HCEC 1CT (cell line): Measurements from ENCODE around the gene MEIOC.
"Not testable (repeated sequence)": the region's sequence is repeated elsewhere in the genome, so short reads cannot be mapped to it uniquely, and the experiment has no call there.

Experiments
- DNase-seq: peaks from one replicate; pipeline ENCODE4 v3.0.0-alpha.2; 2017

Gene MEIOC

DNA sequence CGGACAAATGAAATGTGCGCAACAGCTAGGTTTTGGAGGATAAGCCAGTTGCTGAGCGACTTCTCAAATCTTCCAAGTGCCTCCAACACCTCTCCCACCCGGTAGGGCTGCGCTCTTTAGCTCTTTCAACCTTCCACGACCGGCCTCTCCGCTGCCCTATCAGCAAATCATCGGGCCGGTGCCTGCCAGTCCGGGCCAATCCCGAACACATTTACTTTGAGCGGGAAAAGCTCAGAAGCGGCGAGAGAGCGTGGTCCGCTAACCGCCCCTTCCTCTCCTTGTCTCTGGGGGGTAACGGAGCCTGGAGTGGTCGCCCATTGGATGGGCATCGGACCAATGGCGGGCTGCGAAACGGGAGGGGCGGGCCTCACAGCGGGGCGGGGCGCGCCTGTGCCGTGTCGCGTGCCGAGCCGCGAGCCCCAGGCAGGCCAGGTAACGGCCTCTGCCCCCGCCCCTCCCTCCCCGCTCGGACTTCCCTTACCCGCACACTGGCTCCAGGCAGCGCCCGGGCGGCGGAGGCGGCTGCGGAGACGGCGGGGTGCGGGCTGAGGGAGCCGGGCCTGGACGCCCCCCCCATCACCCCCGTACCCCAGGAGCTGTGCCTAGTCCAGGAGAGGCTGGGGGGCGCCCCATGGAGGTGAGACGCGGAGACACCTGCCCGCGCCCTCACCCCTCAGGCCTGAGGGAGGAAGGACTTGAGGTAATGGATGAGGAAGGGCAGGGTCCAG lies at the start of gene MEIOC:
TSS of gene MEIOC (plus strand) at position 486 of the 728 bp plus-strand sequence. CDS start at position 632, 146 bp downstream.
- DNase-seq = no peak

DNA sequence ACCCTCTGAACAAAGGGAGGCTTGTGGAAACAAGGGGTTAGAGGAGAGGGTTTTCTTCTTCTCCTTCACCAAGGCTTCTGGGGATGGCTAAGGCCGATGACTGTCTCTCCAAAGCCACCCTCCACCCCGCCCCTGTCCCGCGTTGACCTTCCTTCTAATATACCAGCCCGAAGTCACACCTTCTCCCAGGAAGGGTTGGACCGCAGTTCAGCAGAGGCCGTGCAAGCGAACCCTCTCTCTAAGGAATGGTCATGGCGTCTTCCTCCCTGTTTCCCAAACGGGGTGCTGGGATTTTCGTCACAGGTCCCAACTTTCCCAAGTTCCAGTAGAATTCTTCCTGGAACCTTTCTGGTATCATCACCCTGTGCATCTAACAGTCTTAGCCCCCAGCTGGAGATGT lies 49.6 kb upstream of the MEIOC start:
- DNase-seq = no peak

DNA sequence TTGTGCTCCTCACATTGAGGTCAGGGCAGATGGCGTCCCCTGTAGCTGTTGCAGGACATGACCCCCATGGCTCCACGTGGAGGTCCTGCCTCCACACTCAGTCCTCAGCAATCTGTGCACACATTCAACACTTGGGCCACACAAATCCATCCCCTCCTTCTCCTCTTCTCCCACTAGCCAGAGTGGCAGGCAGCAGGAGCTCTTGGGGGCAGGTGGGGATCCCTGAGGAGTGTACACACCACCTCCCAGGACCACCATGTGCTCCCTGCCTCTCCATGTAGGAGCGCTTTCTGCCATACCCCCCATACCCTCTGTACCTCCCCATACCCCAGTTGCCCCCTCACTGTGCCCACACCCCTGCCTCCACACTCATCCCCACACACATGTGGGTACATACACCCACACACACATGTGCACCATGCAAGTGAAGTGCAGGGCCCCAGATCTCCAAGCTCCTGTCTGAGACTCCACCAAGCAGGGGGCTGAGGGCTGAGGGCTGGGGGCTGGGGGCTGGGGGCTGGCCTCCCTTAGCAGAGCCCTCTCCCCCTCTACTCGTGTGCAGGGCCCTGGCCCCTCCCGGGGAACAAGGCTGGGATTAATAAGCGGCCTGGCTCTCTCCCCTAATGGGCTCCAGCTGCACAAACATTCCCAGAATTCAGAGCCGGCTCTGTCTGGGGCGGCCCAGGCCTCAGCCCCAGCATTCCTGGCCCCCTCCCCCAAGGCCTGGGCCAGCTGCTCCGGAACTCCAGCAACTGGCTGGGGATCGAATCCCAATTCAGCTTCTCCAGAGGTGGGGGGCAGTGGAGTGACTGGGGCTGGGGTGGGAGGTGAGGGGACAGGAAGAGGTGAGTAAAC lies 48.2 kb upstream of the MEIOC start:
- DNase-seq = peak; percentile 59

DNA sequence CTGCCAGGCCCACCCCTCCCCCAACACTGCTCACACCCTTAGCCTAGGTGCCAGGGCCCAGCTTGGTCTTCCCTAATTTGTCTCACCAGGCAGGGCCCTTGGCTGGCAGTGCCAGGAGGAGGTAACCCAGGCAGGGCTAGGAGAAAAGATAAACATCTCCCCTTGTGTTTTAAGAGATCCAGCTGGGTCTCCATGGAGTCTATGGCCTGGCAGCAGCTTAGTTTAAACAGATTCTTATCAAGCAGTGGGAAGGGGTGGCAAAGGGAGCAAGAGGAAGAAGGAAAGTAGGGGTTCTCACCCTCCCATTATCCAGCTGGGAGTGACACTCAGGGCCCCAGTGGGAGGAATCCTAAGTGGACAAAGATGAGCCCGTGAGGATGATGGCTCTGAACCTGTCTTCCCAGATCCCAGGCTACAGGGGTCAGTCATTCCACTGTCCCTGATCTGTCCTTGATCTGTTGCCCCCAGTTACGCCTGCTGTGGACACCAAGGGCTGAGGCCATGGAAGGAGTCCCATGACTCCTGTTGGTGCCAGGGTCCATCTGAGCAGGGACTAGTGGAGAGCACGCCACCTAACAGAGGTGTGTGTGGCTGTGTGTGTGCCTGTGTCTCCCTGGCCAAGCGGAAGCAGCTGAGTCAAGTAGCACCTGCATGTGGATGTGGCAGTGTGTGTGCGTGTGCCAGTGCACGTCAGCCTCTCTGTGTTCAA lies 47.4 kb upstream of the MEIOC start:
- DNase-seq = no peak

DNA sequence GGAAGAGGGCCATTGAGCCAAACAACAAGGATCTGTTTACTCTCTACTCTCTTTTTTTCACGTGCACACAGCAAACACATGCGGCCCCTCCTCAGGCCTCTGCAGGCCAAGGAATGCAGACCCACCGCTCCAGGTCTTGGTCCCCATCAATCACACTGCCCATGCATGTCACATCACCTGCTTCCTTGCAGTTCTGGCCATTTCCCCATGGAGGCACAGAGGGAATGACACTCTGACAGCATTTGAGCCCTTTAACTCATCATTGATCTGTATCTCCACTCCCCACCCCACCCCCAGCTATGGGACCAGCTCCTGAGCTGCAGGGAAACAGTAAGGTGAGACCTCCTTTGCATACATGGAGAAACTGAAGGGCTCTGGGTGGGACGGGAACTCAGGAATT lies 45.9 kb upstream of the MEIOC start:
- DNase-seq = no peak

DNA sequence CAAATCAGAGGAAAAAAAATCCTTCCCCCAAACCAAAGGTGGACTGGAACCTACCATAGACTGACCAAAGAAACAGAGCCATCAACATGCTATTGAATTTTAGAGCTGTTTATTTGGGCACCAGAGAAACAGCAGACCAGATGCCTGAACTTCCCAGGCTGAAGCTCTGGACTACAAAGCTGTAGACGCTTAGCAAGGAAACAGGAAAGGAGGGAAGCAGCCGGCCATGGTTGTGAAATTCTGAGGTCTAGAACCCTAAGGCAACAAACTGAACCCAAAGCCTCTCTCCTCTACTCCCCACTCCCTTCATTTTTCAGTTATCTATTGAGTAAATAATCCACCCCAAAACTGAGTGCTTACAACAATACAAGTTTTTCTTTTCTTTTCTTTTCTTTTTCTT lies 45.4 kb upstream of the MEIOC start:
- no peak for DNase-seq

DNA sequence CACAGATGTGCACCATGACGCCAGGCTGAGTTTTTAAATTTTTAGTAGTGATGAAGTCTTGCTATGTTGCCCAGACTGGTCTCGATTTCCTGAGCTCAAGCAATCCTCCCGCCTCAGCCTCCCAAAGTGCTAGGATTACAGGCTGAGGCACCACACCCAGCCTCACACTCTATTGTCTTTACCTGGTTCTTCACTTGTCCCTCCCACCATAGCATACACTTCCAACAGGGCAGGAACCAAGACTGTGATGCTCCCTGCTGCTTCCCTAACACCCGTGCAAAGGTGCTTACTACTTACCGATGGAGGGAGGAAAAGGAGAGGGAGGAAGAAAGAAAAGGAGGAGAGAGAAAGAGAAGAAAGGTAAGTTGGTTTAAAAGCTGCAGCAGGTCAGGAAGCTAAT lies 41.4 kb upstream of the MEIOC start:
- no peak for DNase-seq

DNA sequence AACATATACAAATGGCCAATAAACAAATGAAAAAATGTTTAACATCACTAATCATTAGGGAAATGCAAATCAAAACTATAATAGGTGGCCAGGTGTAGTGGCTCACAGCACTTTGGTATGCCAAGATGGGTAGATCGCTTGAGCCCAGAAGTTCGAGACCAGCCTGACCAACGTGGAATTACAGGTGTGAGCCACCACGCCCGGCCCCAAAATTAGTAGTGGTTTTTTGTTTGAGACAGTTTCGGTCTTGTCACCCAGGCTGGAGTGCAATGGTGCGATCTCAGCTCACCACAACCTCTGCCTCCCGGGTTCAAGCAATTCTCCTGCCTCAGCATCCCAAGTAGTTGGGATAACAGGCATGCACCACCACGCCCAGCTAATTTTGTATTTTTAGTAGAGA lies 37.6 kb upstream of the MEIOC start:
- DNase-seq = not testable (repeated sequence)

DNA sequence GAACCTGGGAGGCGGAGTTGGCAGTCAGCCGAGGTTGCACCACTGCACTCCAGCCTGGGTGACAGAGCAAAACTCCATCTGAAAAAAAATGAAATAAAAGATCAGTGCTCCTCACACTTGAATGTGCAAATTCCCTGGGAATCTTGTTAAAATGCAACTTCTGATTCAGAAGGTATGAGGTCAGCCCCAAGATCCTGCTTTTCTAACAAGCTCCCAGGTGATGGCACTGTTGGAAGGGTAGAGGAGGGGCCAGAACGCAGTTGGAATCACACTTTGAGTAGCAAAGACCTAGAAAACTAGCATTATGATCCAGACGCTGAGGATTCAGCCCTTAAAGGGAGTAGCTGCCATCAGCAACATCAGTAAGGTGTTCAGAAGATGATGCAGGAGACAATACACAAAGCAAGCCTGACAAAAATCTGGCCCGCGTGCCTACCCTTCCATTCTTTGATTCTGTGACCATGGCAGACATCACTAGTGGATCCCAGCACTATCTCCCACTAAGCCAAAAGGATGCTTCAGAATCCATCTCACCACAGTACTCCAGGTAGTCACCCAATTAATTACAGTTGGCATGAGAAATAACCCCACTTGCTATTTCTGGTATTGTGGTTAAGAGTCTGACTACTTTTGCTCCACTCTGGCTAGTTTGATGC lies 33.1 kb upstream of the MEIOC start:
- DNase-seq = no peak

DNA sequence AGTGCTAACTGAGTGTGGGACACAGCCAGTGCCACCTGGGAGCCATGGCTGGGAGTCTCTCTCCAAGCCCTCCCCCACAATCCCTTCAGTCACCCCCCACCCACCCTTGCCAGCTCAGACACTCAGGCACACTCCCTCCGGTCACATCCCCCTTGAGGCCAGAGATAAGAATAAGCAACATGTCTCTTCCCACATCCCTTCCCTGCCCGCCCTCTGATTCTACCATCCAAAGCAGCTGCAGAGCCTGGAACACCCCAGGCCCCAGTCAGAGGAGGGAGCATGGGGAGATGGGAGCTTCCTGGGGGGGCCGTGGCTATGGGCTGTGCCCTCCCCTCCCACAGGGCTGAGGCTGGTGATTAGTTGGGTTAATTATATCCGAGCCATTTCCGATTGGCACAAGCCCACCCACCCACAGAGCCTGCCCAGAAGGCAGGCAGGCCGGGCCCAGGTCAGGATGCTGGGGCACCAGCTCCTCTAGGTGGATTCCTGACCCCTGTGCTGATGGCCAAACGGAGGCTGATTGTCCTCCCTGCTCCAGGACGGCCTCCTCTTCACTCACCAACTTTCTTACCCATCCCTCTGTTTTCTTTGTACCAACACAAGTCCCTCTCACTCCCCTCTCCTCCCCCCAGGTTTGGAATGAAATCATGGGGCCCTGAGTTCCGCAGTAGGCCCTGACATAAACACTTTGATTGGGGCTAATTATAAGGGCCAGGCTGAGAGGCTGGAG lies 28.6 kb upstream of the MEIOC start:
- DNase-seq = no peak

DNA sequence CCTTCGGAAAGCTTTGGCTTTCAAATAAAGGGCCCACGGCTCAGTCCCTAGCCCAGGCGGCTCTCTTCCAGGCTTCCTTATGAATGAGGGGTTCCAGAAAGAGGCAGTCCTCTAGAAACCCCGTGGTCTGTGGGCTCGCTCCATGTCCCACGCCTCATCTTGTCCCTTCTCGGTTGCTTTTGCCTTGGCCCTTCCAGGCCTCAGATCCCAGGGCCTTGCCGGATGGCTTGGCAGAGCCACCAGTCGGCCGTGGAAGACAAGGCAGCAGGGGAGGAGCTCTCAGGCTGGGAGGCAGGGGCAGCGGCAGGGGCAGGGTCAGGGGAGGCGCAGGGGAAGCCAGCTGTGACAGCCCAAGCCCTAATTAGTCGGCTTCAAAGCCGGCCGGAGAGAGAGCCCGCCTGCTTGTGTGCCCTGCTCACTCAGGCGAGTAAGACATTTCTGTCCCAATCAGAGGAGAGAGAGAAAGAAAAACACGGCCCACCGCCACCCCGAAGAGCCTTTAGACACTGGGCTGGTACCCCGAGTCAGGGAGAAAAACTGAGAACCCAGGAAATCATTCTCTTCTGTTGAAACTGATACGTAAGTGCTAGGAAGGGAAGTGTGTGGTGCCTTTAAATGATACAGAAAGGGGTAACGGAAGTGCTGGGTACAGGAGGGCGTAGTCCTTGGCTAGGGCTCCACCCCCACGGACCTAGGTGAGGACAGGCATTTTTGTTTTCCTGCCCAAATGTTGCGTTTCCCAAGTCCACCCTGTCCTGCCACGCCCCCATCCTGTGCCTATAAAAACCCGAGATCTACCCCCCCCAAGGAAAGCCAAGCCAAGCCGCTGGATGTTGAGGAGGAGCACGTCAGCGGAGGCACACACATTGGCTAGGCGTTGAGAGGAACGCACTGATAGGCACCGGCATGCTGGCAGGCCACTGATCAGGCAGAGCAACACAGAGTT lies 27.8 kb upstream of the MEIOC start:
- DNase-seq = no peak

DNA sequence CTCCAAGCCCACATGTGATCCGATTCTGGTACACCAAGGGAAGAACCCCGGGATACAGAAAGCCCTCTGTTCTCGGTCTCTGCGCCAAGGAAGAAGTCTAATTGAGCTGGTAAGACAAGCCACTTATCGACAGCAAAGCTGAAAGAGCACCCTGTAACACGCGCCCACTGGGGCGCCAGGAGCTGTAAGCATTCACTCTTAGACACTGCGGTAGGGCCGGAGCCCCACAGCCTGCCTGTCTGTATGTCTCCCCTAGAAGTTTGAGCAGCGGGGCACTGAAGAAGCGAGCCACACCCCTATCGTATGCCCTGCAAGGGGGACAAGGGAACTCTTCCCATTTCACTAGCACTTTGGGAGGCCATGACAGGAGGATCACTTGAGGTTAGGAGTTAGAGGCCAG lies 27.0 kb upstream of the MEIOC start:
- DNase-seq = no peak

DNA sequence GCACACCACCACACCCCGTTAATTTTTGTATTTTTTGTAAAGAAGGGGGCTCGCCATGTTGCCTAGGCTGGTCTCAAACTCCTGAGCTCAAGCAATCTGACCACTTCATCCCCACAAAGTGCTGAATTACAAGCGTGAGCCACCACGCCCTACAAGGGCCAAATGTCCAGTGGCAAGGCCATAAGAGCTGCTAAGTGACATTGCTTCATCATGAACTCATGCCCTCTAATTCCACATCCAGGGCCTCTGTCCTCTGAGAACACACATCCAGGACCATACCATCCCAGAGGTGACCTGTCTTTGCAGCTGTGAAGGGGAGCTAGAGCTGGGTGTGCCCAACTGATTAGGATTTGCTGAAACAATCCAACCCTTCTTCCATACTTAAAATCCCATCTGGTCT lies 25.6 kb upstream of the MEIOC start:
- no peak for DNase-seq

DNA sequence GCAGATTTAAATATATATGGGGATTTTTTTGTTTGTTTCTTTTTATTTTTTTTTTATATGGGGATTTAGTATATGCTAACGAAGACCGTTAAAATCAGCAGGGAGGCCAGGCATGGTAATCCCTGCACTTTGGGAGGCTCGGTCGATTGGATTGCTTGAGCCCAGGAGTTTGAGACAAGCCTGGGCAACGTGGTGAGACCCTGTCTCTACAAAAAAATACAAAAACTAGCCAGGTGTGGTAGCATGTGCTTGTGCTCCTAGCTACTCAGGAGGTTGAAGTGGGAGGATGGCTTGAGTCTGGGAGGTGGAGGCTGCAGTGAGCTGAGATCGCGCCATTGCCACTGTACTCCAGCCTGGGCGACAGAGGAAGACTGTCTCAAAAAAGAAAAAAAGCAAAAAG lies 22.3 kb upstream of the MEIOC start:
- DNase-seq = no peak

DNA sequence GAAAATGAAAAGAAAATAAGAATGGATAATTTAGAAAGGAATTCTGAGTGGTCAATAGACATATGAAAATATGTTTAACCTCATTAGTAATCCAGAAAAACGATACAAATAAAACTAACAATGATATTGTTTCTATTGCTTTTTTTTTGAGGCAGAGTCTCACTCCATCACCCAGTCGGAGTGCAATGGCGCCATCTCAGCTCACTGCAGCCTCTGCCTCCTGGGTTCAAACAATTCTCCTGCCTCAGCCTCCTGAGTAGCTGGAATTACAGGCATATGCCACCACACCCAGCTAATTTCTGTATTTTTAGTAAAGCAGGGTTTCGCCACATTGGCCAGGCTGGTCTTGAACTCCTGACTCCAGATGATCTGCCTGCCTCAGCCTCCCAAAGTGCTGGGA lies 21.9 kb upstream of the MEIOC start:
- not testable (repeated sequence) for DNase-seq

DNA sequence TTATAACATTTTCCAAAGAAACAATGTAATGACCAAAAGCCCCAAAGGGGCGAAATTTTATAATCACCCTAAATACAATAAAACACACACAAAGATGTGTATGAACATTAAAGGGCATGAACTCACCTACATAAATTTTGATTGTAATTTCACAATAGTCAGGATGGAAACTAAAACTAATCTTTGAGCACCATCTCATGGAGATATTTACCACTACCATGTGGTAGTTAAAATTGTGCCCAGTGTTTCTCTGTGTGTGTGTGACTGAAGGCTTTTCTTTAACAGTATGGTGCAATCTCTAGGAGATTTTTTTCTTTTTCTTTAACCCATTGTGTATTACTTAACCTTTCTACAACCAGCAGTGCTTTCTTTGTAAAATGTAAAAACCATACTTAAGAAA lies 19.7 kb upstream of the MEIOC start:
- DNase-seq = peak; percentile 53

DNA sequence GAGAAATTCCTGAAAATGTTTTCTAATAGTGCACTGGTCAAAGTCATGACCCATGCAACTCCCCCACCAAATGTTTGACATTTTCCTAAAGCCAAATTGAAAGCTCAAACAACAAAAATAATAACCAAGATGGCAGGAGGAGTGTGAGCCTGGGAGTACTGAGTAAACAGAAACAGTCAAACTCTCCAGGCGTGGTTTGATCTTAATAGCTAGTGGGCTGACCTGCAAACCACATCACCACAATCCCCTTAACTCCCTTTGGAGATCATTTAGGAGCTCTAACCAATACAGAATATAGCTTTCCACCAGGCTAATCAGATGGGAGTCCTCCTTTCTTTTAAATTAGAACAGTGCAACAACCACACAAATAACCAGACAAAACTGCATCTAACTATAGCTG lies 19.2 kb upstream of the MEIOC start:
- no peak for DNase-seq

DNA sequence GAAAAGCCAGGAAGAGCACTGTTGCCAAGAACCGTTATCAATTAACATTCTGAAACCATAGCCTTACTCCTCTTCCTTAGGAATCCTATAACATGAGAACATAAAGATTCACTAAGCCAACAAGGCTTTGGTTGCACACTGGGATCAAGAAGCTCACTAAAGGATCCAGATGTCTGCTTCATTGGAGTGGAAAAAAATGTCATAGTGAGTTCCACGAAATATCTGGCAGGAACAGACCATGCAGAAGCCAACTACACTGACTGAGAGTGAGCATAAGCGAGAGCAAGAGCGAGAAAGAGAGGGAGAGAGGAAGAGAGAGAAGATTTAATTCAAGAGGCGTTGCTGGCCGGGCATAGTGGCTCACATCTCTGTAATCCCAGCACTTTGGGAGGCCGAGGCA lies 13.4 kb upstream of the MEIOC start:
- DNase-seq = no peak

DNA sequence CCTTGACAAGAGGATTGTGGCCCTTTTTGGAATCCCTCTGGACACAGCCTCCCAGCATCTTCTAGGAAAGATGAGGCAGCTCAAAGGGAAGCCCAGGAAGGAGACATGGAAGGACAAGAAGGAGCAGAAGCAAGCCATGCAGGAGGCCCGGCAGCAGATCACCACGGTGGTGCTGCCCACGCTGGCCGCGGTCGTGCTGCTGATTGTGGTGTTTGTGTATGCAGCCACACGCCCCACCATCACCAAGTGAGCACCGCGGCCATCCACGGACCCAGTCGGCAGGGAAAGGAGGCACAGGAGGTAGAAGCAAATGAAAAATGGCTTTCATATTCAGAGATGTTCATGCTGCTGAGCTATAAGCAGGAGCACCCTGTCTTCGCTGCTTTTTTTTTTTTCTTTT lies 10.9 kb upstream of the MEIOC start:
- no peak for DNase-seq

DNA sequence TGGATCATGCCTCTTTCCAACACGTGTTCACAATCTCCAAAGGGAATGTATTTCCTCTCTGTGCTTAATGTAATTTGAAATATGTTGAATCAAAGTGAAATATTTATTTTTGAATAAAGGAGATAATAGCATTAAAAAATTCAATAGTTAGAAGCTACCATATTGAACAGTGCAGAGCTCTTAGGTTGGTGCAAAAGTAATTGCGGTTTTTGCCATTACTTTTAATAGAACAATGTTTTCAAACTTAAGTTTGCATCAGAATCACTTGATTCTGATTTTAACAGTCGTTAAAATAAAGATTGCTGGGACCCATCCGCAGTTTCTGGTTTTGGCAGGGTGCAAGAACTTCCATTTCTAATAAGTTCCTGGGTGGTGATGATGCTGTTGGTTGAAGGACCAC lies 10.0 kb upstream of the MEIOC start:
- no peak for DNase-seq

DNA sequence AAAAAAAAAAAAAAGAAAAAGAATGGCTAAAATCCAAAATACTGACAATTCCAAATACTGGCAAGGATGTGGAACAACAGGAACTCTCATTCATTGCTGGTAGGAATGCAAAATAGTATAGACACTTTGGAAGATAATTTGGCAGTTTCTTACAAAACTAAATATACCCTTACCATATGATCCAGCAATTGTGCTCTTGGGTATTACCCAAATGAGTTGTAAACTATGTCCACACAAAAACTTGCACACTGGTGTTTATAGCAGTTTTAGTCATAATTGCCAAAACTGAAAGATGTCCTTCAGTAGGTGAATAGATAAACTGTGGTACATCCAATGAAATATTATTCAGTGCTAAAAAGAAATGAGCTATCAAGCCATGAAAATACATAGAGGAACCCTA lies 8.5 kb upstream of the MEIOC start:
- no peak for DNase-seq
